DOHH2 (cell line): ENCODE data around the gene GUCY1A1.

Experiments used
- H3F3A ChIP-seq: fragments of 200-600 bp; sonication (generic), shearing (Covaris generic); 2 replicates; pipeline ENCODE4 v1.6.0; 2016; ENCODE audit warnings: antibody characterized with exemption, mild to moderate bottlenecking; ENCODE audit not compliant: control insufficient read depth, insufficient read depth
- H3K27ac ChIP-seq: fragments of 200-600 bp; sonication (generic); 2 replicates; pipeline ENCODE4 v1.5.1; 2014; ENCODE audit warnings: low read depth, mild to moderate bottlenecking, low read length, moderate library complexity
- H3K27me3 ChIP-seq: fragments of 200-600 bp; sonication (generic); 2 replicates; pipeline ENCODE4 v1.6.1; 2014; ENCODE audit warnings: mild to moderate bottlenecking, low read length, mixed read lengths; ENCODE audit not compliant: control insufficient read depth
- H3K36me3 ChIP-seq: fragments of 200-600 bp; sonication (generic); 2 replicates; pipeline ENCODE4 v1.6.1; 2014; ENCODE audit warnings: mild to moderate bottlenecking, low read length, moderate library complexity, mixed read lengths; ENCODE audit not compliant: control insufficient read depth
- H3K4me1 ChIP-seq: fragments of 200-600 bp; sonication (generic); 2 replicates; pipeline ENCODE4 v1.6.1; 2014; ENCODE audit warnings: mild to moderate bottlenecking, low read length, mixed read lengths; ENCODE audit not compliant: control insufficient read depth
- H3K4me2 ChIP-seq: fragments of 200-600 bp; sonication (generic); 2 replicates; pipeline ENCODE4 v1.6.0; 2014; ENCODE audit warnings: mild to moderate bottlenecking, low read length, moderate library complexity
- H3K4me3 ChIP-seq: fragments of 200-600 bp; sonication (generic); 2 replicates; pipeline ENCODE4 v1.5.1; 2014; ENCODE audit warnings: mild to moderate bottlenecking, low read length, mixed read lengths
- H3K79me2 ChIP-seq: fragments of 200-600 bp; sonication (generic); 2 replicates; pipeline ENCODE4 v1.6.1; 2014; ENCODE audit warnings: mild to moderate bottlenecking, low read length, mixed read lengths; ENCODE audit not compliant: control insufficient read depth
- H3K9me2 ChIP-seq: fragments of 200-600 bp; sonication (generic); replicated peaks from 2 replicates; pipeline ENCODE4 v1.6.1; 2014; ENCODE audit warnings: mild to moderate bottlenecking, low read length, mixed read lengths; ENCODE audit not compliant: control insufficient read depth
- H3K9me3 ChIP-seq: fragments of 200-600 bp; sonication (generic); 2 replicates; pipeline ENCODE4 v1.6.1; 2014; ENCODE audit warnings: antibody characterized with exemption, low read length, mixed read lengths; ENCODE audit not compliant: control insufficient read depth, insufficient read depth
- H4K20me1 ChIP-seq: fragments of 200-600 bp; sonication (generic); 2 replicates; pipeline ENCODE4 v1.6.0; 2014; ENCODE audit warnings: low read depth, mild to moderate bottlenecking, antibody characterized with exemption, low read length, moderate library complexity; ENCODE audit not compliant: control insufficient read depth, insufficient read depth
- CTCF ChIP-seq: fragments of 200-600 bp; sonication (generic); IDR thresholded peaks from one replicate; pipeline ENCODE4 v1.5.1; 2014; ENCODE audit warnings: antibody characterized with exemption, mild to moderate bottlenecking, low read depth, low read length; ENCODE audit not compliant: poor library complexity, severe bottlenecking
- EZH2phosphoT487 ChIP-seq: fragments of 200-600 bp; sonication (generic); IDR thresholded peaks from 2 replicates; pipeline ENCODE4 v1.6.1; 2017; ENCODE audit warnings: borderline replicate concordance, mild to moderate bottlenecking, antibody characterized with exemption, low read length, moderate library complexity, mixed read lengths

The GUCY1A1 gene

GRCh38 chr4:155638195-155638965, 28.3 kb upstream of the GUCY1A1 start:
- no peak overlapping the region for H3K4me3 ChIP-seq
- no peaks in the 10 kb centered on the region for H3F3A ChIP-seq
- no peak overlapping the region for H3K27ac ChIP-seq
- TF ChIP-seq CTCF (no peak), EZH2phosphoT487 (no peak)
- H3K4me1 ChIP-seq: no peaks in the 10 kb centered on the region
- no peak overlapping the region for H3K4me2 ChIP-seq
- H3K27me3 ChIP-seq: no peaks in the 10 kb centered on the region
- no peaks in the 10 kb centered on the region for H4K20me1 ChIP-seq
- H3K9me3 ChIP-seq: no peaks in the 10 kb centered on the region
- H3K79me2 ChIP-seq: no peaks in the 10 kb centered on the region
- H3K9me2 ChIP-seq: no peaks in the 10 kb centered on the region
- no peaks in the 10 kb centered on the region for H3K36me3 ChIP-seq

- TF ChIP-seq EZH2phosphoT487: no peak
- no peak for TF ChIP-seq CTCF
- H3K9me2 ChIP-seq: no peaks in the 10 kb centered on the region
- H3K79me2 ChIP-seq: no peaks in the 10 kb centered on the region
- no peak overlapping the region for H3K4me2 ChIP-seq
- no peaks in the 10 kb centered on the region for H3F3A ChIP-seq
- H3K27me3 ChIP-seq: no peaks in the 10 kb centered on the region
- no peak overlapping the region for H3K27ac ChIP-seq
- no peaks in the 10 kb centered on the region for H3K4me1 ChIP-seq
- H3K36me3 ChIP-seq: no peaks in the 10 kb centered on the region
- no peaks in the 10 kb centered on the region for H3K9me3 ChIP-seq
- H4K20me1 ChIP-seq: no peaks in the 10 kb centered on the region
- no peak overlapping the region for H3K4me3 ChIP-seq
Measured at GRCh38 chr4:155639704-155640523, 26.7 kb upstream of the GUCY1A1 start.

DNA sequence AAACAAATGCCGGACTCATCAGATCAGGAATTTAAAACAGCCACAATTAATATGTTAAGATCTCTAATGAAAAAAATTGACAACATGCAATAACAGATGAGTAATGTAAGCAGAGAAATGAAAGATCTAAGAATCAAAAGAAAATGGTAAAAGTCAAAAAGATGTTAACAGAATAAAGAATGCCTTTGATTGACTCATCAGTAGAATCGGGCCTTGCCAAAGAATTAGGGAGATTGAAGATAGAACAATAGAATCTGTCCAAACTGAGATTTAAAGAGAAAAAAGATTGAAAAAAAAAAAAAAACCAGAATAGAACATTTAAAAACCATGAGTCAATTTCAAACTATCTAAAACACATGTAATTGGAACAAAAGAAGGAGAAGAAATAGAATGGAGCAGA, 25.9 kb upstream of the GUCY1A1 start:
- Histone ChIP-seq H3K4me2 (no peak overlapping the region), H3K27me3 (no peaks in the 10 kb centered on the region), H3K36me3 (no peaks in the 10 kb centered on the region), H3K4me1 (no peaks in the 10 kb centered on the region), H3F3A (no peaks in the 10 kb centered on the region), H3K27ac (no peak overlapping the region), H4K20me1 (no peaks in the 10 kb centered on the region), H3K4me3 (no peak overlapping the region), H3K79me2 (no peaks in the 10 kb centered on the region), H3K9me3 (no peaks in the 10 kb centered on the region), H3K9me2 (no peaks in the 10 kb centered on the region)
- TF ChIP-seq CTCF: no peak
- TF ChIP-seq EZH2phosphoT487: no peak
